Measurements from ENCODE around the gene ERBB2. TPM values are rescaled to one million over a fixed set of nuclear protein-coding genes. Genes with fewer than 3 reads are reported as not detected.

Gene ERBB2
- total and polyA plus RNA-seq, 2 of the 13 experiments (the other 11 are each of a cell fraction or from before 2014, with no cell fraction given): 57.7 to 64.1 TPM

- TF ChIP-seq USF2 (IDR thresholded peaks at IDR 0.05; ENCODE audit: low read depth, low read length) (no peak), USF2 (CRISPR knock-in tag; IDR thresholded peaks at IDR 0.05; ENCODE audit: borderline replicate concordance) (no peak), ATF4 (CRISPR knock-in tag; IDR thresholded peaks at IDR 0.05) (peak; percentile 31 to 39; a peak in 1 of 4 replicates), GPBP1L1 (CRISPR knock-in tag; IDR thresholded peaks at IDR 0.05) (no peak), GFI1 (CRISPR knock-in tag; IDR thresholded peaks at IDR 0.05; ENCODE audit: borderline replicate concordance) (peak; percentile 21; the same call in 1 of the 2 replicates), ATF7 (IDR thresholded peaks at IDR 0.05) (no peak), ATF7 (CRISPR knock-in tag; IDR thresholded peaks at IDR 0.05) (no peak), FOSL1 (CRISPR knock-in tag; IDR thresholded peaks at IDR 0.05; ENCODE audit: borderline replicate concordance) (no peak), ZNF382 (CRISPR knock-in tag; IDR thresholded peaks at IDR 0.05; ENCODE audit: borderline replicate concordance) (no peak), ZNF691 (CRISPR knock-in tag; IDR thresholded peaks at IDR 0.05; ENCODE audit: borderline replicate concordance, low read depth) (0 out of 2 replicates have a peak, but pooled peaks have one; percentile 24), SMAD3 (CRISPR knock-in tag; IDR thresholded peaks at IDR 0.05) (0 out of 2 replicates have a peak, but pooled peaks have one; percentile 65), ZNF430 (CRISPR knock-in tag; IDR thresholded peaks at IDR 0.05) (peak; percentile 85), ZNF616 (CRISPR knock-in tag; IDR thresholded peaks at IDR 0.05; ENCODE audit: low read depth) (no peak), ZNF646 (CRISPR knock-in tag; IDR thresholded peaks at IDR 0.05) (no peak), SNAPC5 (CRISPR knock-in tag; IDR thresholded peaks at IDR 0.05; ENCODE audit: borderline replicate concordance) (no peak), NFIC (IDR thresholded peaks at IDR 0.05; ENCODE audit: low read length) (no peak; the same call in 1 of the 2 replicates)
These were observed 12.1 kb upstream of the ERBB2 start, which contains the start of gene PGAP3 (continued) for GRCh38 chr17:39687546-39688474.
